ENCODE data around the gene CCDC179. TPM values are rescaled to one million over a fixed set of nuclear protein-coding genes. Genes with fewer than 3 reads are reported as not detected.

The CCDC179 gene
- total RNA-seq, 1 experiment from 2014 or later = not detected

DNA sequence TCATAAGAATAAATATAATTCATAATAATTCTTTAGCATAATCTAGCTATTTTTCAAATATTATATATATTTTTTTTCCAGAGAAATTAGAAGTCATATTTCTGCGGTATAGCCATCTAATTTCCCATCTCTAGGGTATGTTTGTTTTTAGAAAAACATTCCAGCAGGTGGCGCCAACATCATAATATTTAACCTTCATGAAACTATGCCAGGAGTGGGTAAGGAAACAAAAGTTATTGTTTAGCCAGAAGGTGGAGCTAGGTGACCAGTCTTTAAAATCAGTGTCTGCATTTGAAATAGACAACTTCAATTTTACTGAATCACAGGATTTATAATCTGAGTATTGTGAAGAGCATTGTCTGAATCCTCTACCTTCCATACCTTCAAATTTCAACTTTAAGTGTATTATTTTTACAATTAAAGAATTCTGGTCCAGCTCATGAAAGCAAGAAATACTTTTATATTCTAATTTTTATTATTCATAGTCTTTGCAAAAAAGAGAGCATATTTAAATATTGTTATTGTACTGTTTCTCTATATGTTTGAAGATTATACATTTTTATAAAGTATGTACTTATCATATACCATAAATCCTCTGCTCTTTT lies 15.7 kb upstream of the CCDC179 start:
- TF ChIP-seq CTCF (conservative IDR thresholded peaks at IDR 0.05) = peak; percentile 94
- Histone ChIP-seq H3K79me1 (ENCODE audit: insufficient read depth, low read depth, low read length, poor library complexity, severe bottlenecking) (no peaks in the 10 kb centered on the region), H2BK5ac (ENCODE audit: insufficient read length, low read length) (no peak overlapping the region), H2BK120ac (ENCODE audit: low read depth, low read length, poor library complexity, severe bottlenecking) (no peak overlapping the region), H3K27me3 (ENCODE audit: insufficient read depth, low read length) (no peaks in the 10 kb centered on the region), H3K23me2 (ENCODE audit: insufficient read length, low read depth, low read length, poor library complexity, severe bottlenecking) (no peaks in the 10 kb centered on the region), H2AFZ (ENCODE audit: low read length) (no peak overlapping the region), H2BK15ac (ENCODE audit: low read depth, low read length) (no peak overlapping the region), H3T11ph (ENCODE audit: low read length) (no peak overlapping the region), H2BK12ac (ENCODE audit: insufficient read length, low read depth, low read length) (no peak overlapping the region), H3K23ac (ENCODE audit: insufficient read length, low read depth, low read length) (no peak overlapping the region), H3K9ac (ENCODE audit: extremely low read depth, insufficient read length, low read length) (no peak overlapping the region), H3K27ac (ENCODE audit: insufficient read length, low read depth, low read length) (no peak overlapping the region), H3K4ac (ENCODE audit: low read depth, low read length) (no peak overlapping the region), H3K18ac (ENCODE audit: insufficient read length, low read depth, low read length) (no peak overlapping the region), H3K9me3 (ENCODE audit: control insufficient read depth, low read depth, low read length) (no peaks in the 10 kb centered on the region), H4K8ac (replicated peaks; ENCODE audit: insufficient read length, low read depth, low read length) (no peak overlapping the region), H3K56ac (ENCODE audit: insufficient read length, low read depth, low read length) (no peak overlapping the region), H4K91ac (ENCODE audit: insufficient read length, low read depth, low read length) (no peak overlapping the region), H2AK5ac (ENCODE audit: insufficient read length, low read length) (no peak overlapping the region), H3K4me2 (ENCODE audit: insufficient read depth, insufficient read length, low read length) (no peak overlapping the region), H4K5ac (ENCODE audit: insufficient read length, low read depth, low read length) (no peak overlapping the region), H3K14ac (ENCODE audit: insufficient read depth, low read length) (no peak overlapping the region), H2BK20ac (ENCODE audit: low read depth, low read length, poor library complexity, severe bottlenecking) (no peak overlapping the region), H4K20me1 (ENCODE audit: control insufficient read depth, insufficient read depth, insufficient read length) (no peaks in the 10 kb centered on the region), H3K4me1 (ENCODE audit: insufficient read depth, low read length) (no peaks in the 10 kb centered on the region), H3K79me2 (ENCODE audit: insufficient read depth, low read length) (no peaks in the 10 kb centered on the region)
- peak; percentile 37 for DNase-seq
- Mint-ChIP-seq H3K36me3 (ENCODE audit: insufficient read depth in 1 of 3, low read depth in 3 of 3) (no peaks in the 10 kb centered on the region), H3K4me3 (no peak overlapping the region), H3K27ac (no peak overlapping the region), H3K9me3 (no peaks in the 10 kb centered on the region), H3K4me1 (no peaks in the 10 kb centered on the region), H3K27me3 (ENCODE audit: low read depth) (no peaks in the 10 kb centered on the region)
- WGBS (ENCODE audit: extremely low coverage, insufficient read length, low lambda C conversion rate) = no CpG with 5 or more reads among the region's 2 CpGs
